Measurements from ENCODE around the gene RAB44.
"Not testable (repeated sequence)": the region's sequence is repeated elsewhere in the genome, so short reads cannot be mapped to it uniquely, and the experiment has no call there.

RAB44 gene, protein sequence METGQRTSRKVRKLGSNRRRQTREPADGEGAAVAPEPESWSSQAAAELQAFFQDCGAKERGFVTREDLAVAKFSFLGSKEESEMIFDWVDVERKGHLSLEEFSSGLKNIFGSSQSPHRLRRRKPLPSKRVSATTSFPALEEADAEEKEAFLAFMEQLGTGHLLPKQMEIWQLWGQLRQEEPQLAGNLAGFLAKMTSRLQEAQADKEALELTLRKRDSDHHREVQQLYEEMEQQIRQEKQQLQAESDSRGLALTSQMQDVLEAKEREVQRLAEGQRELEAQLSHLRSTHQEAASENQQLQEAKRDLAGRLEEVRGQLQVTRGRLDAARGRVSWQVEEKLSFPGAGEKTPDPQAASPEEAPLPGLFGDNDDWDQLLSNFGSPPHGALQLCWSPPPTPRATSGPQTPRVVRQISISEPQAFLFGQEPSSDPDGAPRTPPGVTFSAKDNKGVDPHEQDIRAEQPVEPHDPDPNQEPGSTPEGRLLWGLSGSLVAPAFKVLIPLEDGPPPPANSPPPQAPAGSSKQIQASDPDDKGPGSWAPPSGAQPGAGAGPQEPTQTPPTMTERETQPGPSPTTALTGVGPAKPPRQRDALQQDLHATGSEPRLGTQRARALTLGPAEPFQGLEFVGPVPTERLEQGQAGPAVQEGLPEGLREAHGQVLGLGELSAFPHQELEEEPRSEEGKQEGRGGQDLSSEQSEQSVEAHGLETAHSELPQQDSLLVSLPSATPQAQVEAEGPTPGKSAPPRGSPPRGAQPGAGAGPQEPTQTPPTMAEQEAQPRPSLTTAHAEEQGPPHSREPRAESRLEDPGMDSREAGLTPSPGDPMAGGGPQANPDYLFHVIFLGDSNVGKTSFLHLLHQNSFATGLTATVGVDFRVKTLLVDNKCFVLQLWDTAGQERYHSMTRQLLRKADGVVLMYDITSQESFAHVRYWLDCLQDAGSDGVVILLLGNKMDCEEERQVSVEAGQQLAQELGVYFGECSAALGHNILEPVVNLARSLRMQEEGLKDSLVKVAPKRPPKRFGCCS

DNA sequence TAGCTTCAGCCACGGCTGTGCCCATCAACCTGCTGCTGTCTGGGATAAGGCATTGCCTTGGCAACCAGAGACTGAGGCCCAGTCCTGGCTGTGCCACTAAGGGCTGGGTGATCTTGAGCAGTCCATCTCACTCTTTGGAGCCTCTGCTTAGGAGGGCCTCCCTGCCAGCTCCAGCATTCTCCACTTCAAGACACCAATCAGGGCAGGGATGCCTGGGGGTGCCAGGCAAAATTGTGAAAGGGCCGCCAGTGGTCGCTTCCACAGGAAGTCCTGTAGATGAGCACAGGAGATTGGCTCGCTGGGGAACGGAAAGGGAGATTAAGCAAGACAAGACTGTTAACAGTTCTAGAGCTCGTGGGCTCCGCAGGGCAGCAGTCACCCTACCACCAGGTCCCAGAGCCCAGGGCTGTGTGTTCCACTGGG, at the start of gene RAB44:
Gene RAB44 (plus strand): TSS at position 346 of the 423 bp plus-strand sequence. CDS start 6,410 bp downstream, outside the sequence.
- DNase-seq: no peak

DNA sequence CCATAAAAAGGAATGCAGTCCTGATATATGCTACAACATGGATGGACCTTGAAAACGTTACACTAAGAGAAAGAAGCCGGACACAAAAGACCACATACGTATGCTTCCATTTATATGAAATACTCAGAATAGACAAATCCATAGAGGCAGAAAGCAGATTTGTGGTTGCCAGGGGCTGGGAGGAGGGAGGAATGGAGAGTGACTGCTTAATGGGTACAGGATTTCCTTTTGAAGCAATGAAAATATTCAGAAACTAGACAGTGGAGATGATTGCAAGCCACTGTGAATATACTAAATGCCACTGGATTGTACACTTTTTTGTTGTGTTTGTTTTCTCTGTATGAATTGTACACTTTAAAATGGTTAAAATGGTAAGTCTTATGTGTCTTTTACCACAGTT, 48.5 kb upstream of the RAB44 start:
- DNase-seq: no peak

DNA sequence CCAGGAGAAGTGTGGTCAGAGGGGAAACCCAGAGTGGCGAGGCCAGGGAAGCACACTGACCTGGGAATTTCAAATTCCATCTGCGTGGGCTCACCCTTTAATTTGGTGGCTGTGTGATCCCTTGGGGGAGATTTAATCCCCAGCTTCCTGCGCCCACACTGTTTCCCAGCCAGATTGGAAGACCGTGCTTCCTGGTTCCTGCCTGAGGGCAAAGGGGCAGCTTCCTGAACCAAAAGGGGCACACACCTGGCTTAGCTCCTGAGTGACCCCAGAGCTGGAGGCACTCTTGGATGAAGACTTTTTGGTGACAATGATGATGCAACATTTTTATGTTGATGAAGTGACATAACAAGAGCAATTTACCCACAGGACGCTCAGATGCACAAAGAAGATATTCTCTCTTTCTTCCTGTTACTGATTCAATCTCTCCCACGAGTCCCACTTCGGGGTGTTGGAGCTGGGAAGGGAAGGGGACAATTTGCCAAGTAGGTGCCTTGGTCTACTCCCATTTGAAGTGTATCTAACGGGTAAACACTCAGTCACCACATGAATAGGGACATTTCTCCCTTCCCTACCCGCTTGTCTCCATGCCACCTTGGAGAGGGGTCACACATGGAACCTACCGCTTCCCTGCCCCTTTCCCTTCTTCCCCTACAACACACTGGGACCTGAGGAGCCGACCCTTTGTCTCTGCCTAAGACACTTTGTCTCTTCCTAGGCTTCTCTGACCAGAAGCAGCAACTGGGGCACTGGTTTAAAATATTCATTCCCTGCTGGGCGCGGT, 47.7 kb upstream of the RAB44 start:
- DNase-seq: no peak

DNA sequence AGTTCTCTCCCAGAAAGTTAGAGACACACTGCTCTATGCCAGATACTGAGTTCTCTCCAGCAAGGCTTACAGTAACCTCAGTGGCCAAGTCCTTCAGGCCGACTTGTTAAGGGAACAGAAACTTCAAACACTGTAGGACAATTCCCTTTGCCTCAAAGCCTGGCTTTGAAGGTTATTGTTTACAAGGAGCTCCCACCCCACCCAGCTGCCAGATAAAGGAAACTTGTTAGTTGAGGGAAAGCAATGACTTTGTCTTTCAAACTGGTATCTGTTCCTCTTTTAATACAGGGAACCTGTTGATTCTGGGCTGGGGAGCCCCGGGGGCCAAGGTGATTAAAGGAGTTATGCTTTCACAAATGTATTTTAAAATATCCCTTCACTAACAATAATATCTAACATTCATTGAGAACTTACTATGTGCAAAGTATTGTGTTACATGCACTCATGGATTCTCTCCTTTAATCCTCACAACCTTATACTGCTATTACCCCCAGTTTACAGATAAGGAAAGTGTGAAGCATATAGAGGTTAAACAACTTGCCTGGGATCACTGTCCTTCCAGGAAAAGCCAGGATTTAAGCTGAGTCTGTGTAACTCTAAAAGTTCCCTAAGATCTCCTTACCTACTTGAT, 46.7 kb upstream of the RAB44 start:
- no peak for DNase-seq

DNA sequence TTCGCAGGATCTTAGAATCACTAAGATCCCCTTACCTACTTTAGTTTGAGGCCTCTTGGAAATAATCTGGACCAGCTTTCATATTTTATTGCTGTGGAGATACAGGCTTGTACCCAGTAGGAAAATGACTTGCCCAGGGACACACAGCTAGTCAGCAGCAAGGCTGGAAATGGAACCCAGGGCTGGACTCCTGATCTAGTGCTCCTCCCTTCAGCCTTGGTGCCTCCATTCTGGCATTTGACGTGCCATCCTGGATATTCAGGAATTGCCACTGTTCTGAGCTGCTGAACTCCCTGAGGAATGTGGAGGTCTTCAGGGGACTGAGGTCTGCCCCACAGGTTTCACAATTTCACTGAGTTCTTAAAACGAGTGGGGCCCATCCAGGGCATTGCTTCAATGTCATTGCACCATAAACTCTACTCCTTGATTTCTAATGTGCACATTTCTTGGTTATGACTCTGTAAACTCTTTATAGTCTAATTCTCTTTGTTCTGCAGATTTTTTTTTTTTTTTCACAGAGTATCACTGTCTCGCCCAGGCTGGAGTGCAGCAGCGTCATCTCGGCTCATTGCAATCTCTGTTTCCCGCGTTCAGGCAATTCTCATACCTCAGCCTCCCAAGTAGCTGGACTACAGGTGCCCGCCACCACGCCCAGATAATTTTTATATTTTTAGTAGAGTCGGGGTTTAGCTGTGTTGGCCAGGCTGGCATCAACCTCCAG, 45.8 kb upstream of the RAB44 start:
- DNase-seq: no peak

DNA sequence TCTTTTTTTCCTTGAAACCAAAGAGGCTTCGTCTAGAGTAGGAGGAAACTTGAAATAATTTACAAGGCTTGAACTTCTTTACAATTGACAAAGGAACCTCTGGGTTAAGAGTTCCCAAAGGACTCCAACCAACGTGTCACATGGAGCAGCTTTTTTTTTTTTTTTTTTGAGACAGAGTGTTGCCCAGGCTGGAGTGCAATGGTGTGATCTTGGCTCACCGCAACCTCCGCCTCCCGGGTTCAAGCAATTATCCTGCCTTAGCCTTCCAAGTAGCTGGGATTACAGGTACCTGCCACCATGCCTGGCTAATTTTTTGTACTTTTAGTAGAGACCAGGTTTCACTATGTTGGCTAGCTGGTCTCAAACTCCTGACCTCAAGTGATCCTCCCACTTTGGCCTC, 43.2 kb upstream of the RAB44 start:
- DNase-seq: not testable (repeated sequence)

DNA sequence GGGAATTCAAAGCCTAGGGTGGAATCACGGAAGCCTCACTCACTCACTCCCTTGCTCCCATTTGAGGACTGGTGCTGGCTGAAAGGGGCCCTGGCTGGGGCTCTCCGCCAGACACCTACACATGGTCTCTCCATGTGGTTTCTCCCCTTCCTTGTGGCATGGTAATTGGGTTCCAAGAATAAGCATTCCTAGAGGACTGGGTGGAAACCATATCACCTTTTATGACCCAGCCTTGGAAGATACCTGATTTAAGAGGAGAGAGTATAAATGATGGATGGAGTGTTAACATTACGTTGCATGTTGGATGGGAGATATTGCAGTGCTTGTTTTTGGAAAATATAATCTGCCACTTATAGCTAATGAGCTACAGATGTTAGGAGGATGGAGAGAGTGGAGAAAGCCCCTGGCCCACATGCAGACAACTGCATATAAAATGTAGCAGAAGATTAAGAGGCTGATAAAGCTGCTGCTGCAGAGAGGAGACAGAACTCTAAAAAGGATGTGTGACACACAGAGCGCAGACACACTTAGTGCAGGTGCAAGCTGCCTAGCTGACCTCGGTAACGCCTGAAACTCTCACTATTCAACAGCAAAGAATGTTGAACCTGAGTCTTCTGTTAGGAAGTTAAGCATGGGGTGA, 42.4 kb upstream of the RAB44 start:
- peak; percentile 53 for DNase-seq

DNA sequence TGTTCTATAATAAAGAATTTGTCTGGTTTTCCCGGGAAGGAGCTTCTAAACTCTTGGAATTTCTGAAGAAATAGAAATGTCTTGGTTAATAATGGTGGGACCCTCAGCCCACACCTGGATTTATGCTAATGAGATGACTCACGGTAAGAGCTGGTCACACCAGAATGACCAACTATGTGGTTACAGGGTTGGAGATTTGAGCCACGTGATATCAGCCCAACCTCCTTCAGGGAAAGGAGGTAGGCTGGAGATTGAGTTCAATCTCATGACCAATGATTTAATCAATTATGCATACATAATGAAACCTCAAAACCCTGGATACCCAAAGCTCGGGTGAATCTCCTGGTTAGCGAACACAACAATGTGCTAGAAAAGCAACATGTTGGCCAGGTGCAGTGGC, 41.2 kb upstream of the RAB44 start:
- no peak for DNase-seq

DNA sequence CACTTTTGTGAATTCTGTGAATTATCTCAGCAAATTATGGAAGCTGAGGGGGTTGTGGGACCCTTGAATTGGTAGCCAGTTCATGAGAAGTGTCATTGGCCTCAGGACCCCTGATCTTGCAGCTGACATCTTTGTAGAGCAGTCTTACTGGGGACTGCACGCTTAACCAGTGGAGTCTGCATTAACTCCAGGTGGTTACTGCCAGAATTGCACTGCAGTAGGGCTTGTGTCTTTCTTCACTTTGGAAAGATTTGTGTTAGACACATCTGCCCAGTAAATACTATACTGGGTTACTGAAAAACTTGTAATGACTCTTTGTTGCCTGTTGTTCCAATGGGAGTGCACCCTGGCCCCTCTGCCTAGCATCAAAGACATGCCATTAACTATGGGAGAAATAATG, 40.4 kb upstream of the RAB44 start:
- DNase-seq: no peak

DNA sequence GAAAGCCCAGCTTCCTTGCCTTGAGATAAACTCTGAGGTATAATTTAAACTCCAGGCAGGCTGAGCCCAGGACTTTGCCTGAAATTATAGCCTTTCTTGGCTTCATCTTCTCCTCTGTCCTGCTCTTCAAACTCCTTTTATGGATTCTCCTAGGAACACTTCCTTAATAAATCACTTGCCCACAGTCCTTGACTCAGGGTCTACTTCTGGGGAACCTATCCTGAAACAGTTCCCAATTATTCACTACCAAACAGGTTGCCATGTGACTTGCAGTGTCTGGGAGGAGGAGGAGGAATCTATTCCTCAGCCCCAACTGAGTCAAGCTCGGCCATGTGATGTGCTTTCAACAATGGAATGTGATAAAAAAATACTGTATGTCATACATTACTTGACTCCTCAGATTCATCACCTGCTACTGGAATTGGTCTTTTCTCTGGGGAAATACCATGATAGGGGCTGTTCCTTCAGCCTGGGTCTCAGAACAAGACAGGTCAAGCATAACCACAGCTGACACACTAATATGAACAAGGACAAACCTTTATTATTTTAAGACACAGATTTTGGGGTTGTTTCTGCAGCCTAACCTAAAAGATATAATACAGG, 39.6 kb upstream of the RAB44 start:
- no peak for DNase-seq

DNA sequence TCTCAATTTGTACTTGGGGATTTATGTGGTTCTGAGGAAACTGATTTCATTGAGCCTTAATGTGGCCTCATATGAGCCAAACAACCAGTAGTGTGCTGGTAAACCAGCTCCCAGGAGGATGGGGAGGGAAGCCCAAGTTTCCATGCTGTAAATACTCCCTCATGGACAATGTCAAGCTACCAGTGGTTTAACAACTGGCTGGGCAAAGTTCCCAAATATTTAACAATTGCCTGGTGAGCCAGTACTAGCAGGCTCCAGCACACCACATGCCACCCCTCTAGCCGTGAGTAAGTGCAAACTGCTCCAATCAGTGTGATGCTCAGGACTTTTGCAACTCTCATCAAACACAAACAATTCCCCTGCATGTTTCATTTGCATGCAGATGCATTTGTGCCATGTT, 38.4 kb upstream of the RAB44 start:
- DNase-seq: peak; percentile 27

DNA sequence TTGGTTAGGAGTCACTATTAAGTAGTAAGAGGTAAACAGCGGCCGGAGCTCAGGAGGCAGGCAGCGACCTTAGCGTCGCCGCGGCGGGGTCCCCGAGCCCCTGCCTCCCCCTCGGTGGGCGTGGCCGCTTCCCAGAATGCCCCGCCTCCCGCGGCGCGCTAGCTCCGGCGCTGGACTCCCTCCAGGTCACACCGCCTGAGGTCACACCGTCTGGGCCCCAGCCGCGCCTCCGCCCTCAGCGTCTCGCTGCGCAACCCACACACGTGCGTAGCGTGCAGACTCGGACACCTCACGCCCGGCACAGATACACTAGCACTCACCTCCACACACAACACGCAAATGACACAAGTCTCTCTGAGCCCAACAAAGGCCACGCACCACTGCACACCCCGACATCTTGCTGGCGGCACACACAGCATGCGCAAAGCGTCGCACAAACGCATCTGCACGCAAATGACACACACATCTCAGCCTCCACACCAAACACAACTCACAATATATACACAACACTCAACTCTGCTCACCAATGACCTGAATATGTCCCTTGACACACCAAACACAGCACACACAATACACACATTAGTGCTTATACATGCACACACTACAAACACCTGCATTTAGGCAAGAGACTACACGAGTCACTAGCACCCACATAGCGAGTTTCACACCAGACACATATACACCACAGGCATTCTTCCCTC, 36.7 kb upstream of the RAB44 start:
- DNase-seq: no peak

DNA sequence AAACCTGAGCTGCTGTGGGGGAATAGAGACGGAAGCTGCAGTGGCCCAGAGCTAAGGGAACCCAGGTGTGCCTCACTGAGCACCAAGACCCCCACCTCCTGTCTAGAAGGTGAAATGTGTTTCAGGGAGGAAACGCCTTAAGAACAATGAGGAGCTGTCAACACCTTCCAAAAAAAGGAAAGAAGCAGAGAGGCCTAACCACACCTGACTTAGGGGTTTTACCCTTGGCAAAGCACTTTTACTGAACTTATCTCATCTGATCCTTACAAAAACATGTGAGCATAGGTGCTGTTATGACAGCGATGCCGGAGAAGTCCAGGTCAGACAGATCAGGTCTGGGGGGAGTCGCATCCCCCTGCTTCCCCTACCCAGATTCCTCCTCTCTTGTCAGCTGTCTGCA, 35.2 kb upstream of the RAB44 start:
- no peak for DNase-seq

DNA sequence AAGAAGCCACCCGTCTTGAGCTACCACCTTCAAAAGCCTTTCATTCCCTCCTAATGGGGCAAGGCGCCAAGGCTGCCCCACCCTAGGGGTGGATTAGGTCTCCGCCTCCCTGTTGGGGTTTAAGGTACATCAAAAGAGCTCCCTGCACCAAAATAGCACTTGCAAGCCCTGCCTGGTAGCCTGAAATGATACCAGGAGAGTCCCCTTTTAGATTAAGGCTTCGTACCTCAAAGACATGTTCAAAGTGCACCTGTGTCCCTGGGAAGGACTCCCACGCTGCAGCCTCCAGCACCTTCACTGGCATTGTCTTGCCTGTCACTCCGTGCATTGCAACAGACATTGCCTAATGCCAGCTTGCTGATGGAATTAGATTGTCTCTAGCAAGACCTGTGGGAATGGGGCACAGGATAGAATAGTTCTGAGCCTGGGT, 34.8 kb upstream of the RAB44 start:
- DNase-seq: no peak

DNA sequence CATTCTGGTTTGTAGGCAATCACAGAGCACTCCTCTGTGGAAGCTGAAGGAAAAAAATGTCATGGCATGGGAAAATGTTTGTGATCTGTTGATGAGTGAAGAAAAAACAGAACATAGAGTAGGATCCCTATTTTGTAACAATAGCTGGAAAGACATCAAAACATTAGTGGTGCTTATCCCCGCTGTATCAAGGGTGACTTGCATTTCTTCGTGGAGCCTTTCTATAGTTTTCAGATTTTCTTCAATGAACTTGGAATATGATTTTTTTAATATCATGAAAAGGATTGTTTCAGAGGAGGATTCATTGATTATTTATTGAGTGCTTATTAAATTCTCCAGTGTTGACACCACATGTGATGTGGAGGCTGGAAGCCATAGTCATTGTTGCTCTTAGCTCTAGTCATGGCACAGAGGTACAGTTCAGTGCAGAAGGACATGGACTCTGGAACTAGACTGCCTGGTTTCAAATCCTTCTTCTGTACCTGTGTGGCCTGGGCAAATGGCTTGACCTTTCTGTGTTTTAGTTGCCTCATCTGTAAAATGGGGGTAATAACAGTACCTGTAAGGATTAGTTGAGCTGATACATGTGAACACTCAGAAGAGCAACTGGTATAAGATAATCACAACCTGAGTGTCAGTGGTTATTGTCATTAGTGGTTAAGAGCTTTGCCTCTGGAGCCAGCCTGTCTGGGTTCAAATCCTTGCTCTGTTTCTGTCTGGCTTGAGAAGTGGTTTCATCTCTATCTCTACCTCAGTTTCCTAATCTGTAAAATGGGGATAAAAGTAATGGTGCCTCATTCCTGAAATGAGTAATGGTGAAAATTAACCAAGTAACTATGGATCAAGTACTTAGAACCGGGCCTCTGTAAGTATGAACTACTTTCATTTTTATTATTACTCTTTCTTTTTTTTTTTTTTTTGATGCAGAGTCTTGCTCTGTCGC, 33.9 kb upstream of the RAB44 start:
- no peak for DNase-seq

DNA sequence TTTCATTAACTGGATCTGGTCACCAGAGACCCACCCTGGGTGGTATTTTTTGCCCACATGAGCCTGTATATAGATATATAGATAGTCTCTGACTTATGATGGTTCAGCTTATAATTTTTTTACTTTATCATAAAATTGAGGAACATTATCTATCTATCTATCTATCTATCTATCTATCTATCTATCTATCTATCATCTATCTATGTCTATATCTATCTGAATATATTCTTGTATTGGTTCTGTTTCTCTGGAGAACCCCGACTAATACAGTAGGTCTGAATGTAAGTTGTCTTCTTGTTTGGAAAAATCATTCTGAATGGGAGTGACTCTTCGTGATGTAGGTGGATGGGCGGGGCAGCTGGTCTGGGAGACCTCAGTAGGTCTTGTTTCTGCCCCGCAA, 32.4 kb upstream of the RAB44 start:
- DNase-seq: no peak

DNA sequence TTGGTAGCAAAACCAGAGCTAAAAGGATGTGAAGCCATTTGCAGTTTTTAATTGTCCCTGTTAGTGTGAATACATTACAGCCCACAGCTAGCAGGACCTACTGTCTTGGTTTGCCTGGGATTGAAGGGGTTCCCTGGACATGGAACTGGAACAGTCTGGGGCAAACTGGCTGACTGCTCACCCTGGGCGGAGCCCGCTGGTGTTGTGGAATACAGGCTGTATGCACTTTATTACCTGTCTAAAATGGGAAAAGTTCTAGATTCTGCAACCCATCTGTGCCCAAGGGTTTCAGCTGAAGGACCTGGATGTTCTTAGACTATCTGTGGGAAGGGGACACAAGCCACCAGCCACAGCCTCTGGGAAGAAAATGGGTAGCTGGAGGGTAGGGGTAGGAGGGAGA, 31.3 kb upstream of the RAB44 start:
- no peak for DNase-seq

DNA sequence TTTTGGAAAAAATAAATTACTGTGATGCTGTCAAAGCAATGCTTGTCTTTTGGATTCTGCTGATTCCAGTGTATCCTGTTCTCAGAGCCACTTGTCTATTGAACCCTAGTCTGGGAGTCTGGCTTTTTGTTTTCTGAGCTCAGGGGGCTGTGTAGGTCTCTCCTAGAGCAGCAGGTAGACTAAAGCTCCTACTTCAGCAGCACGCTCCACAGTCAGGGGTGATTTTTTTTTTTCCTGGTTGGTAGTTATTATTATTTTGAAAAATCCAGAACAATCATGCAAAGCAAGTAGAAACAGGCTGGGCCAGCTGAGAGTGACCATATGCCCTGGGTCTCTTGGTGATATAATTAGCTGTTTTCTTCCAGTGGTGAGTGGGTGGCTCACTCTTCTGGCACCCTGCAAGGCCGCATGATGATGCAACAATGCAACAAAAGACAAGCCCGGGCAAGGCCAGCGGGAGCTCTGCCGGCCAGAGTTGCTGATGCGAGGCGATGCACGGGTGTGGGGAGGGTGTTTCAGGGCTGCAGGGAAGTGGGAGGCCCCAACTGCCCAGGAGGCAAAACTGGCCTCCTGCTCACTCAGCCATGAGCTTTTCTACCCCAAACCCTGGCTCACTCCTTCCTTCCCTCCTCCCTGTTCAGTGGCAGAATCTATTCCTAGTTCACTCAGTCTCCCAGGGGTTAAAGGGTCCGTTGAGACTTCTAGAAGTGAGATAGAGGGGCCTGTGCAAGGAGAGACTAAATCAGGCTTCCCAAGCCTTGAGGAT, 30.6 kb upstream of the RAB44 start:
- DNase-seq: peak; percentile 81
